ENCODE results near the gene ING4. TPM values are rescaled to one million over a fixed set of nuclear protein-coding genes. Genes with fewer than 3 reads are reported as not detected.

The ING4 gene
- total RNA-seq, 1 donor from 2014 or later: 41.3 TPM

DNA sequence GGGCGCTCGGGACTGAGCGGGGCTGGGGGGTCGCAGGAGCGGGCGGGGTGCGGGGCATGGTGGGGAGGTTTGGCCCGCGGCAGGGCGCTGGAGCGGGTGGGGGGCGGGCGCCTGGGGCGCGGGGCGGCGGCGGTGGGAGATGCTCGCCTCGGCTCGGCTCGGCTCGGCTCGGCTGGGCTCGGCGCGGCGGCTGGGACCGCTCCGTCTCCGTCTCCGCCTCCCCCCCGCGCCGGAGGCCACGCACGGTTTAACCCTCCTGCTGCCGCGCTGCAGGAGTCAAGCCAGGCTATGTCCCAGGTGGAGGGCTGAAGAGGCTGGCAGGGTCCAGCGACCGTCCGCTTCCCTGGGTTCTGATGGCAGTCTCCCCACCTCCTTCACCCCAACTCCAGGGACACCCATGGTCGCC lies 37.7 kb upstream of the ING4 start, which contains the start of gene PIANP:
PIANP (minus strand) TSS at position 170 of the 406 bp plus-strand sequence. CDS start 2,754 bp downstream, outside the sequence.
- peak; percentile 65 to 78 for ATAC-seq
- TF ChIP-seq, protein P1, sequence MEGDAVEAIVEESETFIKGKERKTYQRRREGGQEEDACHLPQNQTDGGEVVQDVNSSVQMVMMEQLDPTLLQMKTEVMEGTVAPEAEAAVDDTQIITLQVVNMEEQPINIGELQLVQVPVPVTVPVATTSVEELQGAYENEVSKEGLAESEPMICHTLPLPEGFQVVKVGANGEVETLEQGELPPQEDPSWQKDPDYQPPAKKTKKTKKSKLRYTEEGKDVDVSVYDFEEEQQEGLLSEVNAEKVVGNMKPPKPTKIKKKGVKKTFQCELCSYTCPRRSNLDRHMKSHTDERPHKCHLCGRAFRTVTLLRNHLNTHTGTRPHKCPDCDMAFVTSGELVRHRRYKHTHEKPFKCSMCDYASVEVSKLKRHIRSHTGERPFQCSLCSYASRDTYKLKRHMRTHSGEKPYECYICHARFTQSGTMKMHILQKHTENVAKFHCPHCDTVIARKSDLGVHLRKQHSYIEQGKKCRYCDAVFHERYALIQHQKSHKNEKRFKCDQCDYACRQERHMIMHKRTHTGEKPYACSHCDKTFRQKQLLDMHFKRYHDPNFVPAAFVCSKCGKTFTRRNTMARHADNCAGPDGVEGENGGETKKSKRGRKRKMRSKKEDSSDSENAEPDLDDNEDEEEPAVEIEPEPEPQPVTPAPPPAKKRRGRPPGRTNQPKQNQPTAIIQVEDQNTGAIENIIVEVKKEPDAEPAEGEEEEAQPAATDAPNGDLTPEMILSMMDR (IDR thresholded peaks at IDR 0.05): no peak
- intact Hi-C loops (cut with DNase I): no loop called here
- Histone ChIP-seq H3K36me3 (no peaks in the 10 kb centered on the region), H3K9me3 (no peaks in the 10 kb centered on the region), H3K27ac (no peak within 1 kb of the TSS), H3K4me1 (peaks cover 11% of the 10 kb centered on the region), H3K4me3 (peak within 1 kb of the TSS; percentile 46), H3K27me3 (ENCODE audit: low read depth) (peaks cover 81% of the 10 kb centered on the region)
- DNase-seq: no peak

DNA sequence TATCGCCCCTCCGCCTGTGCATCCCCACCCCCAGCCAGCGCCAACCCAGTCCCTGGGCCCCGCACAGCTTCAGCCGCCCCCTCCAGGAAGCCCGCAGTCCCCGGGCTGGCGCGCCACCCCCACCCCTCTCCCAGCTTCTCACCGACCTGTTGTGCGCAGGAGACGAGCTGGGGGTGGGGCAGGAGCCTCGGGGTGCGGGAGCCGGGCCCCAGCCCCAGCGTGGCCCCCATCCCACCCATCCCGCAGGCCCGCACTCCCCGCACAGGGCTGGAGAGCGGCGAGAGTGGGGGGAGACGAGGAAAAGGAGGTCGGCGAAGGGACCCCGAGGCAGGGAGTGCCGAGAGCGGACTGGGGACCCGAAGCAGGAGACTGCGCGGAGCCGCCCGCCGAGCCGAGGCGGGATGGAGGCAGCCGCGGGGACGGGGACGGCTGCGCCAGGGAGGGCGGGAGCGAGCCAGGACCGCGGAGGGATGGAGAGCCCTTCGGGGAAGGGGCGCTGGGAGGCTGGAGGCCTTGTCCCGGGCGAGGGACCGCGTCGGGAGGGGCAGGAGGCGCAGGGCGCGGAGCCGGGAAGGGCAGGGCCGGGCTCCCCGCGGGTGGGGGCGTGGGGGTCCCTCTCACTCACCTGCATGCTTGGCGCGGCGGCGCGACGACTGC lies 37.2 kb upstream of the ING4 start:
- H3K4me1 ChIP-seq: peaks cover 11% of the 10 kb centered on the region
- no peaks in the 10 kb centered on the region for H3K36me3 ChIP-seq
- no peak overlapping the region for H3K27ac ChIP-seq
- TF ChIP-seq, protein P1 (IDR thresholded peaks at IDR 0.05): no peak
- ATAC-seq (peak; percentile 16 to 44), DNase-seq (no peak)
- intact Hi-C loops (cut with DNase I): no loop called here
- H3K9me3 ChIP-seq: no peaks in the 10 kb centered on the region
- H3K4me3 ChIP-seq: peak overlapping the region; percentile 46
- H3K27me3 ChIP-seq (ENCODE audit: low read depth): peaks cover 76% of the 10 kb centered on the region

DNA sequence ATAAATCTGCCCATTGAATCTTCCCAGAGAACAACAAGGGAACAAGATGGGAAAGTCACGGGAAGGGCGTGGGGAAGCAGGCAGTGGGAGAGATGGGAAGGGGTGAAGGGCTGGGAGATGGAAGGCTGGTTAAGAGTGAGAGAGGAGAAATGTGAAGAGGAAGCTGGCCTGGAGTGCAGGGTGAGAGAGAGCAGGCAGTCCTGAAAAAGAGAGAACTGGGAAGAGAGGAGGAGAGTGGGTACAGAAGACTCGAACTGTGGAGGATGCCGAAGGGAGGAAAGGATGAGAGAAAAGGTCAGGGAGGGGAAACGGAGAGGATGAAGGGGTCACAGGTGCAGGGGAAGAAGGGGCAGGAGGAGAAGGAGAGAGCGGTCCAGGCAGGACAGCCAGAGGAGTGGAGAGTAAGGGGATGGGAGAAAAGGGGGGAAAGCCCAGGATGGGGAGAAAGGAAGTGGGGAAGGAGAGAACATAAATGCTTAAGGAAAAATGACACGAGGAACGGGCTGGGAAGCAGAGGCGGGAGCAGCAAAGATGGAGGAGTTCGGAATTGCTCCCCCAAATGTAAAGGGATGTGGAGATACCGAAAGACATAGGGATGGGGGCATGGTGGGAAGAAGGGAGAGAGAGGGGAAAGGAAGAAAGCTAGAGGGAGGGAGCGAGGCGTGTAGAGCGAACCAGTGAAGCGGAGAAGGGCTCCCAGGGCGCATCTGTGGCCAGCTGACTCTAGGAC lies 36.5 kb upstream of the ING4 start:
- no peak for DNase-seq
- H3K4me3 ChIP-seq: peak overlapping the region; percentile 46

DNA sequence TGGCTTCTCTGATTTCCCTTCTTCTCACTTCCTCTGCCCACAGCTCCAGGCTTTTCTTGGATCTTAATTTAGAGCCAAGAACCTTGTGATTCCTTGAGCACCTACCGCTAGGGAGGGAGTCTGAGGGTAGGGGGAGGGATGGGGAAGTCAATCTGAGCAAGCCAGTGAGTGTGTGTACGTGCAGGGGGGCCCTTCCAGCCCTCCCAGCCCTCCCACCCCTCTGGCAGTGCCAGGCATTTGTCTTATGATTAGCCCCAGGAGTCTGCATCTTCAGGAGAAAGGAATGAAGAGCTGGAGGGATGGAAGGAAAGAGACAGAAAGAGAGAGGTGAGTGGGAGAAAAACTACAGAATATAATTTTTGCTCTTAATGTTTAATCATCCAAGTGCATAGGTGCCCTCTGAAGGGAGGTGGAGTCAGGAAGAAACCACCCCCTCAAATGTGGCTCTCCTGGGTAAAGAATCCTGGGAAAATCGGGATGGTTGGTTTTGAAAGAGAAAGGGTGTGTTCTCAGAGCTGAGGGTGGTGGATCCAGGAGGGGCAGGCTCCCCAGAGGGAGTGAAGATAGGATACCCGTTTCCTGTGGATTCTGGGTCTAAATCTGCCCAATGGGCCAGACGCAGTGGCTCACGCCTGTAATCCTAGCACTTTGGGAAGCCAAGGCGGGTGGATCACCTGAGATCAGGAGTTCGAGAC lies 35.6 kb upstream of the ING4 start:
- H3K9me3 ChIP-seq: no peaks in the 10 kb centered on the region
- H3K36me3 ChIP-seq: no peaks in the 10 kb centered on the region
- TF ChIP-seq, protein P1 (IDR thresholded peaks at IDR 0.05): no peak
- no peak overlapping the region for H3K27ac ChIP-seq
- H3K4me1 ChIP-seq: peaks cover 11% of the 10 kb centered on the region
- intact Hi-C loops (cut with DNase I): no loop called here
- H3K27me3 ChIP-seq (ENCODE audit: low read depth): peaks cover 61% of the 10 kb centered on the region
- ATAC-seq (no peak), DNase-seq (no peak)
- H3K4me3 ChIP-seq: no peak overlapping the region

More for the DNA sequence above, 36.5 kb upstream of the ING4 start:
- Histone ChIP-seq H3K27ac (no peak overlapping the region), H3K27me3 (ENCODE audit: low read depth) (peaks cover 71% of the 10 kb centered on the region), H3K36me3 (no peaks in the 10 kb centered on the region), H3K9me3 (no peaks in the 10 kb centered on the region), H3K4me1 (peaks cover 11% of the 10 kb centered on the region)
- no peak for ATAC-seq
- TF ChIP-seq, protein P1 (IDR thresholded peaks at IDR 0.05): no peak
- intact Hi-C loops (cut with DNase I): no loop called here

DNA sequence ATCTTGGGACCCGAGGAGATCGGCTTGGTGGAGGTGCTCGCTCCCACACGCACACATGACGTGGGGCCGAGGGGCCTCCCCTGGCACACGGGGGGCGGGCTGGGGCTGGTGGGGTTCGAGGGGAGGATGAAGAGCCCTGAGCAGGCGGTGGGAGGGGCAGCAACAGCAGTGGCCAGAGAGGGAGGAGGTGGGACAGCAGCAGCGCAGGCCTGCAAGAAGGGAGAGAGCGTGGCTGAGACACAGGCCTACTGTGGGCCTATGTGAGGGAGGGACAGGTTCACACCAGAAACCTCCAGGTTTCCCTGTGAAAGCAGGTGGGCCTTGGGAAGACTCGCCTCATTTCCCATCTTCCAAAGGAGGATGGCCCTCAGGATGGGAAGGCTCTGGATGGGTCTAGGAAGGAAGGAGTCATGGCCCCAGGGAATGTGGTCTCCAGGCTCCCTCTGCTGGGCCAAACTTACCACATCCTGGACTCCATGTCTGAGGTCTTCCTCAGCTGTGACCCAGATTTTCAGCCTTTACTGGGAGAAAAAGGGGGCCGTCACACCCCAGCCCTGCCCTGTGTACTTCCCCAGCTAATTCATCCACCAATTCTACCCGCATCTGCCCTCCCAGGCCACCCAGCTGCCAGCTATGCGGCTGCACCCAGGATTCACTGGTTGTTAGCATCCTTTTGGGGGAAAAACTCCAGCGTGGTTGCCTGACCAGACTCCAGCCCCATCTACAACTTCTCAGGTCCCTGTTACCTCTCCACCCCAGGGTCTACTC lies 34.8 kb upstream of the ING4 start:
- peaks cover 54% of the 10 kb centered on the region for H3K27me3 ChIP-seq (ENCODE audit: low read depth)
- TF ChIP-seq, protein P1 (IDR thresholded peaks at IDR 0.05): peak; percentile 25
- H3K36me3 ChIP-seq: no peaks in the 10 kb centered on the region
- no peak overlapping the region for H3K4me3 ChIP-seq
- no peaks in the 10 kb centered on the region for H3K9me3 ChIP-seq
- no peak for DNase-seq
- ATAC-seq: no peak
- H3K27ac ChIP-seq: no peak overlapping the region
- H3K4me1 ChIP-seq: peaks cover 11% of the 10 kb centered on the region
- intact Hi-C loops (cut with DNase I): no loop called here

All from lower lobe of right lung (tissue), 2 donors.